IMR-90 (cell line): ENCODE data around the gene TPO. TPM values are rescaled to one million over a fixed set of nuclear protein-coding genes. Genes with fewer than 3 reads are reported as not detected.

Experiments
- ATAC-seq: fragments of 200-7000 bp; cut with Tn5 transposase; 2 replicates; pipeline ENCODE4 v1.9.1; 2020; ENCODE audit warnings: low read depth, mild to moderate bottlenecking, moderate library complexity
- BruUV-seq: library from RNA; stranded (reverse); fragments of 400-500 nt; replicated peaks from 2 replicates; lab custom pipeline; 2021; lab: Mats Ljungman, UMichigan
- CTCF ChIA-PET: fragments of 300-600 bp; formaldehyde crosslinking; extraction: SDS; loops from one replicate; lab custom pipeline; 2021; ENCODE audit warnings: antibody characterized with exemption; lab: Yijun Ruan, JAX
- POLR2A ChIA-PET: fragments of 300-600 bp; sonication (Branson Sonifier 250); formaldehyde crosslinking; loops from one replicate; lab custom pipeline; 2022; ENCODE audit warnings: antibody characterized with exemption; ENCODE audit not compliant: unreplicated experiment; lab: Charles Lee
- DNase-seq: peaks from one replicate; pipeline ENCODE4 v3.0.0; 2013
- H2AFZ ChIP-seq: replicated peaks from 2 replicates; pipeline ENCODE3; 2013; ENCODE audit warnings: low read length, mild to moderate bottlenecking; ENCODE audit not compliant: poor library complexity
- H2AK5ac ChIP-seq: 2 replicates; pipeline ENCODE4 v1.6.1; 2013; ENCODE audit warnings: low read depth, low read length, inconsistent platforms
- H2AK9ac ChIP-seq: replicated peaks from 2 replicates; pipeline ENCODE3; 2013; ENCODE audit warnings: mild to moderate bottlenecking, low read depth, low read length, moderate library complexity; ENCODE audit not compliant: poor library complexity
- H2BK120ac ChIP-seq: 2 replicates; pipeline ENCODE4 v1.6.1; 2013; ENCODE audit warnings: low read depth, low read length, inconsistent platforms
- H2BK15ac ChIP-seq: 3 replicates; pipeline ENCODE4 v1.6.1; 2013; ENCODE audit warnings: low read depth, low read length, inconsistent platforms
- H2BK20ac ChIP-seq: 2 replicates; pipeline ENCODE4 v1.6.1; 2013; ENCODE audit warnings: low read depth, mild to moderate bottlenecking, inconsistent platforms, low read length, moderate library complexity
- H2BK5ac ChIP-seq: 2 replicates; pipeline ENCODE4 v1.6.1; 2013; ENCODE audit warnings: mild to moderate bottlenecking, low read depth, low read length, inconsistent platforms; ENCODE audit not compliant: poor library complexity, severe bottlenecking
- H3K14ac ChIP-seq: replicated peaks from 2 replicates; pipeline ENCODE4 v1.6.1; 2013; ENCODE audit warnings: low read depth, low read length, inconsistent platforms
- H3K18ac ChIP-seq: 2 replicates; pipeline ENCODE4 v1.6.1; 2013; ENCODE audit warnings: low read depth, low read length, control low read depth
- H3K23ac ChIP-seq: 2 replicates; pipeline ENCODE4 v1.6.1; 2013; ENCODE audit warnings: low read depth, low read length, inconsistent platforms
- H3K27ac ChIP-seq: 2 replicates; pipeline ENCODE4 v1.5.1; 2013; ENCODE audit warnings: mild to moderate bottlenecking, control low read depth, low read length; ENCODE audit not compliant: insufficient read depth
- H3K27me3 ChIP-seq: 2 replicates; pipeline ENCODE4 v1.6.1; 2013; ENCODE audit warnings: low read length; ENCODE audit not compliant: control insufficient read depth, insufficient read depth
- H3K36me3 ChIP-seq: 2 replicates; pipeline ENCODE4 v1.6.1; 2013; ENCODE audit warnings: low read length, mixed read lengths; ENCODE audit not compliant: control insufficient read depth, insufficient read depth
- H3K4ac ChIP-seq: 2 replicates; pipeline ENCODE4 v1.6.1; 2013; ENCODE audit warnings: low read depth, low read length, inconsistent platforms
- H3K4me1 ChIP-seq: 2 replicates; pipeline ENCODE4 v1.6.1; 2013; ENCODE audit warnings: low read length, mixed read lengths; ENCODE audit not compliant: control insufficient read depth, insufficient read depth
- H3K4me2 ChIP-seq: 2 replicates; pipeline ENCODE4 v1.6.1; 2013; ENCODE audit warnings: low read depth, mild to moderate bottlenecking, control low read depth, low read length, moderate library complexity
- H3K4me3 ChIP-seq: 2 replicates; pipeline ENCODE4 v1.5.1; 2013; ENCODE audit warnings: low read depth, mild to moderate bottlenecking, control low read depth, low read length, moderate library complexity; ENCODE audit not compliant: insufficient read depth
- H3K56ac ChIP-seq: 2 replicates; pipeline ENCODE4 v1.6.1; 2013; ENCODE audit warnings: low read length, inconsistent platforms; ENCODE audit not compliant: insufficient read depth; ENCODE audit errors: extremely low read depth
- H3K79me1 ChIP-seq, 2 experiments: 2 replicates each; pipeline ENCODE4 v1.6.1; 2013; ENCODE audit warnings: low read length in 2 of 2, inconsistent platforms in 1 of 2, low read depth in 1 of 2
- H3K9ac ChIP-seq: 2 replicates; pipeline ENCODE4 v1.6.1; 2013; ENCODE audit warnings: low read depth, low read length, control low read depth
- H3K9me1 ChIP-seq: 2 replicates; pipeline ENCODE4 v1.6.1; 2013; ENCODE audit warnings: low read length, inconsistent platforms; ENCODE audit not compliant: insufficient read depth
- H3K9me3 ChIP-seq: 2 replicates; pipeline ENCODE4 v1.6.1; 2013; ENCODE audit warnings: low read length; ENCODE audit not compliant: control insufficient read depth, insufficient read depth
- H4K20me1 ChIP-seq: 2 replicates; pipeline ENCODE4 v1.6.1; 2013; ENCODE audit warnings: low read length, inconsistent platforms; ENCODE audit not compliant: insufficient read depth
- H4K5ac ChIP-seq: 2 replicates; pipeline ENCODE4 v1.6.1; 2013; ENCODE audit warnings: mild to moderate bottlenecking, low read depth, low read length, control low read depth
- H4K8ac ChIP-seq, 2 experiments: 2 replicates each; pipeline ENCODE4 v1.6.1; 2013; ENCODE audit warnings: low read depth in 2 of 2, low read length in 2 of 2, control low read depth in 1 of 2, inconsistent platforms in 1 of 2
- H4K91ac ChIP-seq: 2 replicates; pipeline ENCODE4 v1.6.1; 2013; ENCODE audit warnings: low read depth, low read length, inconsistent platforms; ENCODE audit not compliant: insufficient read depth
- ELK1 ChIP-seq: fragments of 150-350 bp; IDR thresholded peaks from 2 replicates; pipeline ENCODE4 v1.6.1; 2016; ENCODE audit warnings: low read depth, mild to moderate bottlenecking, low read length, moderate library complexity, borderline replicate concordance
- POLR2A ChIP-seq: IDR thresholded peaks from 2 replicates; pipeline ENCODE4 v1.6.1; 2012; ENCODE audit warnings: mild to moderate bottlenecking, low read depth, low read length
- RAD21 ChIP-seq: IDR thresholded peaks from 2 replicates; pipeline ENCODE4 v1.6.1; 2012; ENCODE audit warnings: low read length, improper control_type of control experiment
- RFX5 ChIP-seq: IDR thresholded peaks from 2 replicates; pipeline ENCODE4 v1.8.0; 2012; ENCODE audit warnings: low read depth, mild to moderate bottlenecking, low read length, moderate library complexity
- USF2 ChIP-seq: fragments of 150-350 bp; IDR thresholded peaks from 2 replicates; pipeline ENCODE4 v1.6.1; 2017; ENCODE audit warnings: mild to moderate bottlenecking, antibody characterized with exemption, low read length, low read depth
- WGBS, 2 experiments: methylation state at CpG; one replicate each; pipeline versions ENCODE4 v1.1.5 to v1.1.7; 2013; ENCODE audit warnings: missing lambda C conversion rate in 2 of 2; ENCODE audit not compliant: insufficient read length in 1 of 2; ENCODE audit errors: extremely low coverage in 2 of 2; 5-methylcytosine and 5-hydroxymethylcytosine counted together
- dilution Hi-C: fragments of 300-500 bp; cut with HindIII; formaldehyde crosslinking; loops from one replicate; pipeline ENCODE4 v1.14.3; 2018; ENCODE audit warnings: low sequenced_read_pairs; ENCODE audit not compliant: unreplicated experiment
- in situ Hi-C: fragments of 300-500 bp; cut with MboI; formaldehyde crosslinking; loops from 3 replicates; pipeline ENCODE4 v1.14.3; 2019; ENCODE audit warnings: low sequenced_read_pairs, inconsistent platforms, mixed read lengths
- intact Hi-C: fragments of 100-400 bp; cut with micrococcal nuclease; formaldehyde crosslinking; loops from 2 replicates; pipeline ENCODE4 v1.10.0; 2022
- polyA plus RNA-seq, 3 experiments: library from polyadenylated mRNA; depleted of rRNA; stranded (reverse); fragments of >200 nt; gene quantifications; 2 replicates each; pipeline ENCODE4 v1.2.3, GENCODE V29; 2012; ENCODE audit warnings: low replicate concordance in 1 of 3
- total RNA-seq: library from RNA; depleted of rRNA; stranded (reverse); fragments of >200 nt; gene quantifications from 2 replicates; pipeline ENCODE4 v1.2.3, GENCODE V29; 2012

TPO gene
- total and polyA plus RNA-seq, 2 of the 4 experiments (the other 2 are of a cell fraction), result not detected

GRCh38 chr2:1543776-1544477 is 130.7 kb downstream of the TPO start (continued):
- TF ChIP-seq ELK1, result no peak

GRCh38 chr2:1544478-1545069 is 131.3 kb downstream of the TPO start:
- peak overlapping the region; percentile 15; the same call in 1 of the 3 replicates for H2BK15ac ChIP-seq
- ATAC-seq (peak; percentile 66), DNase-seq (peak; percentile 61)
- H4K5ac ChIP-seq, result no peak overlapping the region
- H3K14ac ChIP-seq, result peak overlapping the region; percentile 40; the same call in 1 of the 2 replicates
- peak overlapping the region; percentile 87; the same call in 1 of the 2 replicates for H3K23ac ChIP-seq
- peaks cover 6% of the 10 kb centered on the region for H3K9me1 ChIP-seq
- no peak overlapping the region for H3K4me2 ChIP-seq
- H3K36me3 ChIP-seq, result no peaks in the 10 kb centered on the region
- peak overlapping the region; percentile 52; the same call in 1 of the 2 replicates for H2BK120ac ChIP-seq
- H2BK5ac ChIP-seq, result no peak overlapping the region
- no peak overlapping the region for H4K91ac ChIP-seq
- ChIA-PET POLR2A (no interaction called here), CTCF (interaction anchor here (0.6 kb wide), 1 partner anchor 1258 kb away, joined by 5 read pairs; no protein-coding TSS in a partner anchor)
- no peak overlapping the region for H3K4me3 ChIP-seq
- intact Hi-C loops (loop anchor here (5.0 to 10.0 kb wide), 3 partner anchors 400 to 1252 kb away; no protein-coding TSS in a partner anchor), dilution Hi-C loops (no loop called here), in situ Hi-C loops (loop anchor here (10.0 kb wide), 4 partner anchors 580 to 1300 kb away; no protein-coding TSS in a partner anchor)
- peak overlapping the region; percentile 50 for H2BK20ac ChIP-seq
- H2AK5ac ChIP-seq, result no peak overlapping the region; the same call in 1 of the 2 replicates
- H3K27me3 ChIP-seq, result peaks cover 2% of the 10 kb centered on the region; the same call in 1 of the 2 replicates
- peak overlapping the region; percentile 88 for H2AFZ ChIP-seq
- no peak overlapping the region for H2AK9ac ChIP-seq
- TF ChIP-seq USF2 (peak; percentile 83), RAD21 (no peak), RFX5 (no peak), POLR2A (no peak)
- H3K9me3 ChIP-seq, result no peaks in the 10 kb centered on the region
- WGBS, 2 experiments, result 17% methylated on average over 1 of the region's 4 CpGs; no CpG with 5 or more reads in 1 of the 2 experiments
- H3K4ac ChIP-seq, result peak overlapping the region; percentile 39; the same call in 1 of the 2 replicates
- BruUV-seq, result no TSS peak
- no peak overlapping the region for H3K9ac ChIP-seq
- no peak overlapping the region for H3K18ac ChIP-seq
- no peak overlapping the region for H3K56ac ChIP-seq
- no peaks in the 10 kb centered on the region for H3K79me1 ChIP-seq
- peak overlapping the region in 1 of 2 experiments; percentile 49; a peak in 1 of 4 replicates for H4K8ac ChIP-seq
- H4K20me1 ChIP-seq, result no peaks in the 10 kb centered on the region
- H3K4me1 ChIP-seq, result peaks cover 14% of the 10 kb centered on the region
- H3K27ac ChIP-seq, result no peak overlapping the region
